GM21515 (cell line): ENCODE data around the gene C4orf54.

Source experiments
- ATAC-seq: cut with Tn5 transposase; IDR thresholded peaks from one replicate; pipeline ENCODE4 v1.9.1; 2021; ENCODE audit not compliant: unreplicated experiment

Gene C4orf54

DNA sequence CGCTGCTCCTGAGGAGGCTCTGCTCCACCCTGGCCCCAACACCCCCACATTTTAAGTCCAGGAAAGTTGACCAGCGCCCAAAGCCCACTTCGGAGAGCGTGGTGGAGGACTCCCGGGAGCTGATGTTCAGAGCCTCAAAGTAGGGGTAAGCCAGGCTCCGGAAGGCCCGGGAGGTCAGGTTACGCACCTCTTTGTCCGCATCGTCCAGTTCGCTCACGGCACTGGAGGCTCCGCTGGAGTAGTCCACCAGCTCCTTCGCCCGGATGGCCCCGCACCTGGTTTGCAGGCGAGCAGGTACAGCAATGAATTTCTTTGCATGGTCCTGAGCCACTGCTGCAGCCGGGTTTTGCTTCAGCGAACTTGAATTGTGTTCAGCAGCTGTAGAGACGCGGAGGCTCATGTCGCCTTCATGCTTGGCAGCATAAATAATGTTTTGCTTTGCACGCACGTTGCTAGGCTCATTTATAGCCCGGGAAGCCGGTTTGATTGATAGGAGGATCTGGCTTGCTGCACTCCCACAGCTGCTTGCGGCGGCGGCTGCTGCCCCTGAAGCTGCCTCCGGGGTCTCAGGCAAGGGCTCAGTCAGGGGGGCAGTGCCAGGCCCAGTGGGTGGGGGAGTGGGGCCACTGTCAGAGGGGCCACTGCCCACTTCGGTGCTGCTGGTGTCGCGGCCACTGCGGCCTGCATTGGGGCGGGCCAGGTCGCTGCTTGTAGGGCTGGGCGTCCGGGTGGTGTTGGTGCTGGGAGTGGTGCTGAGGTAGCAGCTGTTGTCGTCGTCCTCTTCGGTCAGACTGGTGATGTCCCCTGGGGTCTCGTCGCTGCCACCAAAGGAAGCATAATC lies 4.8 kb downstream of the C4orf54 start:
- no peak for ATAC-seq

DNA sequence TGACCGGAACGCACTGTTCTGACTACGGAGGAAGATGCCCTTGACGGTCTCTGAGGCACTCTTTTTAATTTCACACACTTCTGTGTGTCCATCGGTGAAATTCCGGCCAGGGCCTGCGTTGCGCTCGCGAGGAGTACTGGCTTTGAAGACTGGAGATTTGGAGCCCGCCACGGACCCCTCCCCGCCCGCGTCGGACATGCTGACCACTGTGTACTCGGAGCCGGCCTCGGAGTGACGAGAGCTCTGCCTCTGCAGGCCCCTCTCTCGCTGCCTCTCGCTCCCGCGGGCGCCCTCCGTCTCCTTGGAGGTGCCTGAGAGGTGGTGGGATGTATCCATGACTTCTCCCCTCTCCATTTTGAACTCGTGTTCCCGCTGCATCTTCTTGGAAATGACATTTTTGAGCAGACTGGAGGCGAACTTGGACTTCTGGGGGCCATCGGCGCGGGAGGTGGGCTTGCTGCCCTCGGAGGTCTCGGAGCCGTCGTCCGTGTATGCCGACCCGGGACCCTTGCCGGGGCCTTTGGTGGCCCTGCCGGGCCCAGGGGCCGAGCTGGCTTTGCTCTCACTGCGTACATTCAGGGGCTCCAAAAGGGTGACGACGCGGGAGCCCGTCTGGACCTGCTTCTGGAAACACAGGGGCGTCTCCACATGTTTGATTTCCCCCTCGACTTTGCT lies 5.7 kb downstream of the C4orf54 start:
- no peak for ATAC-seq

DNA sequence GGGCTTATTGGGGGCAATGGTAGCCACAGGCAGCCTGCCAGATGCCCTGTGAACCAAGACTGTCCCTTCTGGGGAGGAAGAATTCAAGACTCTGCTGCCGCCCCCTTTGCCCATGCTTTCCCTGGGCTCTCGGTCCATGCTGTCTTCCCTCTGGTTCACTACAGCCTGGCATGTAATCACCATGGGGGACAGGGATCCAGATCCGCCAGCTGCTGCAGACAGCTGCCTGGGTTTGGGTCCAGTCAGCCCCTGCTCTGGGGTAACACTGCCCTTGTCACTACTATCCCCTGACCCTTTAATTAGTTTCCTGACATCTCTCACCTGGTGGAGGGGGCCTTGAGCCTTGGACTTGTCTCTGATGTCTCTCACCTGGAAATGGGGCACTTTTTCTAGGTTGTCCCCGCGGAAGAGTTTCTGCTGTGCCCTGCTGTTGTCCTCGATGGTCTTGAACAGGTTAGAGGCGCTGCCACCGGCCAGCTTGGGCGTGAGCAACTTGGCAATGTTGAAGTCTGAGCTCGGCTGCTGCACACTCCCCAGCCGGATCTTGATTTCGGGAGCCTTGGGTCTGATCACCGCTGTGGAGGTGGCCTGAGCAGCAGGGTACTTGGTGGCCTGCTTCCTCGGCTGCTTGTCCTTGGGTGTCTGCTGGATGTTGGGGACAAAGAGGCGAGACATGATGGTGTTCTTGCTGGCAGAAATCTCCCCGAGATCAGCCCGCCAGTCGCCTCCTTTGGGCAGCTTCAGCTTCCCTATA lies 6.4 kb downstream of the C4orf54 start:
- ATAC-seq = no peak

DNA sequence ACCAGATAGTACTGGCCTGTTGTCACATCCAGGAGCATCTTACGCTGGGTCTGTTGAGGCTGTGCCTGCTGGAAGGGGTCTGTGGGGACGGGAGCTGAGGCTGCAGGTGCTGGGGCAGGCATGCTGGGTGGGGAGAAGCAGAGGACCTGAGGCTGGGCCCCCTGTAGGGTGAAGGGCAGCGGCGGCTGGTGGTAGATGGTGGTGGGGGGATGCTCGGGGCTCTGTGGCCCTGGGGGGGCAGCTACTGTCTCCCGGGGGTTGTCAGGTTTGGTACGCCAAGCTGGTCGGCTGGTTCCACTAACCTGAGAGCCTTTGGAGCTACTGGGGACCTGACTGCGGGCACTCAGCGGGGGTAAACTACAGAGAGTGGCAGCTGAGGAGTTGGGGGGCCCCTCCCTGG lies 7.8 kb downstream of the C4orf54 start:
- no peak for ATAC-seq

DNA sequence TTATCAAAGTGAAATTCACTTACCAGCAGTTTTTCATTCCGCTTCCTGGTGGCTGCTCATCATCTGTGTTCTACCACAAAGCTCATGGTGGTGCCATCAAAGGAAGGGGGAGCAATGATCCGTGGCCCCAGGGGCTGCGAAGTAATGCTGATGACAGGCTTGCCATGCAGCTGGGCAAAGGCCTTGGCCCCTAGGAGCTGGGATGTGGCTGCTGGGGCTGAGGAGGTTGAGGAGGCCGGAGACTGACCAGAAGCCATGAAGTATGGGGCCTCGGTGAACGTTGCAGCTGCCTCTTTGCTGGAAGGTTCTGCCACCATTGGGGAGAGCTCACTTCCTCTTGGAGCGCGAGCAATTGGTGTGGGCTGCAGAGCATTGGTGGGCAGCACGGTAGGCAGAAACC lies 8.4 kb downstream of the C4orf54 start:
- no peak for ATAC-seq

DNA sequence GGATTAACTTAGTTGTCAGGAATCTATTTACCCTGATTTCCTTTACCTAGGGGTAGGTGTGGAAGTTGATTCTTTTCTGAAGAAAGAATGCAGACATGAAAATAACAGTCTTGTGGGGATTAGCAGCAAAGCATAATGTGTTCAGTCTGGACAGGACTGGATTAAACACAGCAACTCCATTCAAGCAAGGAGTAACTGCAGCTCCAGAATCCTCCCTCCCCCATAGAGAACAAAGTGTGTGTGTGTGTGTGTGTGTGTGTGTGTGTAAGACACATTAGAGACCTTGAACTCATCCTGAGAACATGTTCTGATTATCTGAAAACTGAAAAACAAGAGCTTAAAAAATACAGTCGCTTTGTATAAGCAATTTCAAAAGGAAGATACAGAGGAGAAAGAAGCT lies 9.3 kb downstream of the C4orf54 start:
- ATAC-seq = no peak

DNA sequence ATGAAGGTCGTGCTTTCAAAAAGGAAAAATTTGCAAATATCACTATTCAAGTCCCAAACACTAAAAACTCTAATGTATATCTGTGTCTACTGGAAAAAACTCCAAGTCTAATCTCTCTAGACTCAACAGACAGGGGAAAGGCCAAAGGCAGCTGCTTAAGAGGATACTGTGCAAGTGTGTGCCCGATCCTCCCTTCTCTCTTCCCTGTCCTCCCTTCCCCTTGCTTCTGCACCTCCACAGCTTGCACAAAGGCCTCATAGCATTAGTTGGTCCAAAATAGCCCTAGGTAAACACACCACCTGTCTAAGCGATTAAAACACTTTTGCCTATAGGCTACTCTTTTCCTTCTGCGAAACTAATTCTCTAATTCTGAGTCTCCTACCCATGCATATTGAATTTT lies 10.6 kb downstream of the C4orf54 start:
- no peak for ATAC-seq

DNA sequence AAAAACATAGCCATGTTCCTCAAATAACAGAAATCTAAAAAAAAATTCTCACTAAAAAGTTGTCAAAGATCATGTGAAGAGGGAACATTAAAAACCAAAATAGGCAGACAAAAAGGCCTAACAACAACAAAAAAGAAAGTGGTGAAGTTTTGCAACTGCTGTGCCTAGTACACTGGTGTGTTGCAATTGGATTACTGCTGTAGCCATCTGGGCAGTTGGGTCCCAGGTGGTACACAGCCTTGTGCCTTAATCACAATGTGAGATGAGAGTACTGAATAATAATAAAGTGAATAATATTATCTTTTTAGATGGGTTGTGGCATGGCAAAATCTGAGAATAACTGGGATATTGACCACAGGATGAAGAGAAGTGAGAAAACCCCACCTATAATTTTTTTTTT lies 12.0 kb downstream of the C4orf54 start:
- no peak for ATAC-seq

DNA sequence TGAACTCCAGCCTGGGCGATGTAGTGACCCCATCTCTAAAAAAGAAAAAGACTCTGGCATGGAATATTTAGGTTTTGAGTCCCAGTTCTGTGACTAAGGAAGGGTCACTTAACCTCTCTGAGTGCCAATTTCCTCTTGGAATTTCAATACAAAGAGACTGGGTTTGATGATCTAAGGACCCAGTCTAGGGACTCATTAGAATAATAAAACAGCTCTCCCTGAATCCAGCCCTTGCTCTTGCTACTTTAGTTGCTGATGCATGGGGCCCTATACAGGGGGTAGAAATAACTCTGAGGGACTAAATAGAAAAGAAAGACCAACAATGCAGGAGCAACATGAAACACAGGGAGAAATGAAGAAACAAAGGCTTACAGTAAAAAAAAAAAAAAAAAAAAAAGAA lies 12.6 kb downstream of the C4orf54 start:
- no peak for ATAC-seq

DNA sequence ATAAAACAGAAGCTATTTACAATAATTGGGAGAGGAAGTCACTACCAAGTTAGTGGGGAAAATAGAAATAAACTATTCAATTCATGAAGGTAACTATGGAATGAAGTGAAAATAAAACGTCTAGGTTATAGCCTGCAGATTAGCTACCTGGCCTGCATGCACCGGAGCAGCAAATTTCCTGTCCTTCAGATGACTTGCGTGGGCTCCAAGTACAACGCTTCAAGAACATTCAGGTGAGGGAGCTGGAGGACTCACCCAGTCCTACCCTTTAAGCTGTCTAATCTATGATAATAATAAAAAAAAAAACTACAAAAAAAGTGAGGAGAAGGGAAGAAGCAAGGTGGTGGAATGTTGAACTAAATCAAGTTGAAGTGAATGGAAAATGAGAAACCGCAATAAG lies 13.2 kb downstream of the C4orf54 start:
- ATAC-seq = no peak

DNA sequence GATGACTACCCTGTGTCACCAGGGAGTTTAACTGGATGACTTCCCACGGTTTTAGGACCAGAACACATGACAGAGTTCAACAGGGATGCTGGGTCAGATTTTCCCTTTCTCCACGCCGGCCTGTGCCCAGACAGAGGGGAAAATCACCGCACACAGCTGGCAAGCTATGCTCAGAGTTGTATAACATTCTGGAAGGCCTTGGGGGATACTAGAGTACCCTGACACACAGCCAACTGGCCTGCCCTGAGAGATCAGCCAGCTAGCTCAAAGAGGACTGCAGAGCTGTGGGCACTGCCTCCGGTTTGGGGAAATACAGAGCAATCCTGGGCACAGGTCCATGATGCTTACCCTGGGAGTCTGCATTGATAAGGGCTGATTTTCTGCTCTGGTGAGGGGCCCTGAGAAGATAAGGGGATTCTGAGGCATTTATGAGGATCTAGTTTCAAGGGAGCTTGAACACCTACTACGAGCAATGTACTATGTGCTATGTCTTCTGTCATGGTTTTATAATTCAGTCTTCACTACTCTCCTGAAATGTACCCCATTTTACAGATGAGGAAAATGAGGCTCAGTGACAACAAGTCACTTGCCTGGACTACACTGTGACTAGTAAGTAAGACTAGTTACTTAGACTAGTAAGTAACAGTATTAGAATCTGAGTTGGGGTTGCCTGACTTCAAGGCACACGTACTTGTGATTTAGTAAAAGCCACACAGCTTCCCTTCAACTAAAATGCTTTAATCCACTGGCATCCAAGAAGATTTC lies 14.7 kb downstream of the C4orf54 start:
- no peak for ATAC-seq

DNA sequence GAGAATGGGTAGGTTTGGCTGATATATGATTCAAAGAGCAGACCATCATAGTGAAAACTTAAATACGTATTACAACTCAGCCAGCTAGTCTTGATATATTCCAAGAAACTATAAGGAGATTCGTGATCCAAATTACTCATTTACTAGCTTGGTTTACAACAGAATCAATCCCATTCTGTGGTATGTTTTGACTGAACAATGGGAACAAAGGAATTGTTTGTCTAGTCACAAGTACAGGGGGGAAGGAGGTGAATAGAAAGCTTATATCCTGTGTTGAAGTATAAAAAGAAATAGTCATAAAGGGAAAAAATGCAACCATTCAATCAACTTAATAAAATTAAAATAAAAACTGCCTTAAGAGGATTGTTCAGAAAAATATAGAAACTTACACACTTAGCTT lies 17.0 kb downstream of the C4orf54 start:
- no peak for ATAC-seq

DNA sequence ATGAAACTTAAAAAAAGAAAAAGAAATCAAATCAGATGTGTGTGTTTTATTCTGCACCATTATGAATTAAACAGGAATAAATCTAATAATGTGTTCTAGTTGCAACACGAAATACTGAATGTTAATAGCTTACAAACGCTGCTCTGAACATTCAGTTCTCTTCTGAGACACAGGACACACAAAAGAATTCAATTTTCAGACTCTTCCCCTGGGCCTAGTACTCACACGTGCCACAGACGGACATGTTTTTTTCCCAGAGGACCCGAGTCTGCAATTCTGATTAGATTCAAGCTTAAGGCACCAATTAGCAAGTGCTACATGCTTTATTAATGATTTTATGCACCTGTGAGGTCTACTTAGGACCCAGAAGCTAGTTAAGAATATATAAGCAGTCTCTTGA lies 20.5 kb downstream of the C4orf54 start:
- no peak for ATAC-seq

DNA sequence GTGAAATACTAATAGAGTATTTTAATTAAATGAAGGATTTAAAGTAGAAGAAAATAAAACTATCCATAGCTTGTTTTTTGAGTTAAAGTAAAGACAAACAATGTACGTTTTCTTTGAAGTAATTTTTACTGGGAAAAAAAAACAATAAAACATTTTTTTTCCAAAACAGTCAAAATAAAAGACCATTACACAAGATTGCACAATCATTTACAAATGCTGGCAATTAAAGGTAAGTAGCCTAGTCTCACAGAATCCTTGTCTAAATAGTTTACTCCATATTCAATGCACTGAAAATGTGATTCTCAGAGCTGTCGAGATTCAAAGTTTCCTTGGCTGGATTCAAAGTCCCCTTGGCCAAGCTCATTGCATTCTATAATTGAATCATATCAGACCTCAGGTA lies 21.2 kb downstream of the C4orf54 start:
- no peak for ATAC-seq

DNA sequence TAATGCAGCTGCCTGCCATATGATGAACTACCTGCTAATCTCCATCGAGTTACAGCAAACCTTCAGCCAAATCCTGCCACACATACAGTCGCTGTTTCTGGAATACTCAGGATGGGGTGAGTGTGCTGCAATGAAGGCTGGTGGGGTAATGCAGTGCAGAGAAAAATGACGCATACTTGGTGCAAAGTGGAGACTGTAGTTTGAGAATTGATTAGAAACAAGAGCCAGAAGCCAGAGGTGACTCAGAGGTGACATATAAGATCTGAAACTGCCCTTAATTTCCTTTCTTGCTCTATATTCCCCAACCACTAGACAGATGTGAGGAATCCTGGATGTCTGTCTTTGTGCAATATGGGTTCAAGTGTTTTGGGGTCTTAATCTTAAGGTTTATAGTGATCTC lies 22.0 kb downstream of the C4orf54 start:
- no peak for ATAC-seq

DNA sequence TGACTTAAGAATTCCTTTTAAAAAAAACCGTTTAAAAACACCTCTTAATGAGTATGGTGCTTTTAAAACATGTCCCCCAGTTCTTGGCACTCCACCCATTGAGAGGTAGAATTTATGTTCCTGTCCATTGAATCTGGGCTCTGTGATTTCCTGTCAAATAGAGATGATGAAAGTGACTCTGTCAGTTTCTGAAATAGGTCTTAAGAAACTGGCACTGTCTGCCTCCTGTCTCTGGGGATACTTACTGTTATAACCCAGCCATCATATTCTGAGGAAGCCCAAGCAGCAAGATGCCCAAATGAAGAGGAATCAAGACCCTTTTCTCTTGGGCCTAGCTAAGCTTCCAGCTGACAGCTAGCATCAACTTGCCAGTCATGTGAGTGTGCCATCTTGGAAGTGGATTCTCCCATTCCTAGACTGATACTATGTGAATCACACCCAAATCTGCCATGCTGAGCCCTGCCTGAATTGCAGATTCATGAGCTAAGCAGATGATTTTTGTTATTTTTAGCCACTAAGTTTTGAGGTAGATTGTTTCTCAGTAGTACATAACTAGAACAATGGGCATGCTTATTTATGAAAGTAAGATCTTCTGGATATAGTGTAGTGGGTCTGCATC lies 22.8 kb downstream of the C4orf54 start:
- no peak for ATAC-seq

DNA sequence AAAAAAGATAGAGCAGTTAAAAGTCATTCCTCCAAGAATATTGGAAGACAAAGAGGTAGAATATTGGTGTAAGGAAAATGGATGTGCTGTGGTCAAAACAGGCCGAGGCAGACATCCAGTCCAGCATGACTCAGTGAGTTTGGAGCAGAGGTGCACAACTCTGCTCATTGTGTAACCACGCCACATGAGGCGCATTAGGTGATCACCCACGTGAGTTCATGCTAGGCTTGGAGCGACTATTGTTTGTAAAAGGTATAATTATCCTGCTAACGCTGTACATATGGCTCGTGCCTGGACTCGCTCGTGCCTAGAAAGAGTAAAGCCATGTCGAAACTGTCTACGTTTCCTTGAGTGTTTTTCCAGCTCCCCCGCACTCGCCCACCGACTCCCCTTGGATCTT lies 23.9 kb downstream of the C4orf54 start:
- no peak for ATAC-seq

DNA sequence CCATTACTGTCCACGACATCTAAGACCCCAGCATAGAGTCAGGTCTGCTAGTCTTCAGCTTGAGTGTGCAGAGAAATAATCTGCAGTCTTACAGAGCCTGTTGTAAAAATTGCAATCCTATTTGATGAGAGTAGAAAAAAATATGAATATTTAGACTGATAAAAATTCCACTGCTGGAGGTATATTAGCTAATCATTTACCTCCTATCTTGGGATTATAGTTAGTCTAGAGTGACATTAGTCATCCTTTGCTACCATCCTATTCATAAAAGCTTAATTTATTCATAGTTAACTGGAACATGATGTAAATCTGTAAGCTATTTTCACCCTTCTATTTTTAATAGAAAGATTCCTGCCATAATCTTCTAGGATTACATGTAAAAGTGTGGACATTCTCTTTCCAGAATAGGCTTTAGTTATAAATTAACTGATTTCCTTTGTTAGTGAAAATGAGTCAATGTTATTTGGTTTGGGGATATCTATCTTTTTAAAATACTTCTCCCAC lies 26.7 kb downstream of the C4orf54 start:
- no peak for ATAC-seq

DNA sequence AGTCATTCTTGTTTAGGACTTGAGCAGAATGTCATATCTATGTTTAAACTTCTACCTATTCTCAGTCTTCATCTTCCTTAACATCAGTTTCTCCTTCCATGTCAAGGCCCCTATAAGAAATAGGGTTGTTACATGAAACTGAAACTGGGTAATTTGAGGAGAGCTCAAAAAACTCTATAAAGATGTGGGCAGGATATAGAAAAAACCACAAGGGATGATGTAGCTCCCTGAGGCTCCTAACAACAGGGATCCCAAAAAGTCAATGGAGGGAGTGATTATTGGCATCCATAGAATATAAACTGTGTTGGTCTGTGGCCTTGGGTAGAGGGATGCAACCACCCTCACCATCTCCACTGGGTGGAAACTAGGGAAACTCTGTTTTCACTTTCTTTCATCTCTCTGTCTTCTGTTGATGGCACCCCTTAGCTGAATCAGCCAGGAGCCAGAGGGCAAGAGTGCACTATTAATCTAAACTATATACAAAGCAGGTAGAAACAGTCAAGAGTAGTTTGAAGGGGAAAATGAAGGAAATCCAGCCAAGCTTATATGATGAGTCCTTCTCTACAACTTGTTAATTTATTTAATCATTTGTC lies 27.6 kb downstream of the C4orf54 start:
- ATAC-seq = no peak

DNA sequence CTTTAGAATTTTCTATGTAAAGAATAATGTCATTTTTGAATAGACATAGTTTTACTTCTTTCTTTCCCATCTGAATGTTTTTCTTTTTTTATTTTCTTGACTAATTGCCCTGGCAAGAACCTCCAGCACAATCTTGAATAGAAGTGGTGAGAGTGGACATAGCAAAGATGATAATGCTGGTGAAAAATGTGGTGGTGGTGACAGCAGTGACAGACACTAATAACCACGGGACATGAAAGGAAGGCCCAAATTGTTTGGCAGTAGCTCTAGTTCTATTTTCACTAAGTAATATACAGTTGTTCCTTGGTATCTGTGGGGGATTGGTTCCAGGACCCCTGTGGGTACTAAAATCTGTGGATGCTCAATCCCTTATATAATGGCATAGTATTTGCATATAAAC lies 29.6 kb downstream of the C4orf54 start:
- no peak for ATAC-seq
